Right lobe of liver (tissue), 4 donors: Measurements from ENCODE around the gene PRIM2.

Source experiments
- POLR2A ChIP-seq: fragments of 450-650 bp; IDR thresholded peaks from one replicate; pipeline ENCODE4 v1.6.1; 2017; ENCODE audit warnings: antibody characterized with exemption, mild to moderate bottlenecking
- TF ChIP-seq, protein P1 (sequence below), 4 donors: fragments of 200-600 bp in 3 of 4; fragments of 450-650 bp in 1 of 4; IDR thresholded peaks; one replicate each; pipeline versions ENCODE4 v1.5.1 to v1.8.0; 2016 to 2022; ENCODE audit warnings: antibody characterized with exemption in 4 of 4, mild to moderate bottlenecking in 2 of 4
- donor health status: DM: no; HTN: no; CAD: no.
- donor health status: DM: no; HTN: no; CAD: no.
- donor health status: DM: no; HTN: yes; CAD: no.

GRCh38 chr6:57298741-57299140 is 18.7 kb upstream of the PRIM2 start:
- TF ChIP-seq, protein P1, sequence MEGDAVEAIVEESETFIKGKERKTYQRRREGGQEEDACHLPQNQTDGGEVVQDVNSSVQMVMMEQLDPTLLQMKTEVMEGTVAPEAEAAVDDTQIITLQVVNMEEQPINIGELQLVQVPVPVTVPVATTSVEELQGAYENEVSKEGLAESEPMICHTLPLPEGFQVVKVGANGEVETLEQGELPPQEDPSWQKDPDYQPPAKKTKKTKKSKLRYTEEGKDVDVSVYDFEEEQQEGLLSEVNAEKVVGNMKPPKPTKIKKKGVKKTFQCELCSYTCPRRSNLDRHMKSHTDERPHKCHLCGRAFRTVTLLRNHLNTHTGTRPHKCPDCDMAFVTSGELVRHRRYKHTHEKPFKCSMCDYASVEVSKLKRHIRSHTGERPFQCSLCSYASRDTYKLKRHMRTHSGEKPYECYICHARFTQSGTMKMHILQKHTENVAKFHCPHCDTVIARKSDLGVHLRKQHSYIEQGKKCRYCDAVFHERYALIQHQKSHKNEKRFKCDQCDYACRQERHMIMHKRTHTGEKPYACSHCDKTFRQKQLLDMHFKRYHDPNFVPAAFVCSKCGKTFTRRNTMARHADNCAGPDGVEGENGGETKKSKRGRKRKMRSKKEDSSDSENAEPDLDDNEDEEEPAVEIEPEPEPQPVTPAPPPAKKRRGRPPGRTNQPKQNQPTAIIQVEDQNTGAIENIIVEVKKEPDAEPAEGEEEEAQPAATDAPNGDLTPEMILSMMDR (IDR thresholded peaks at IDR 0.05) = no peak
- TF ChIP-seq POLR2A = no peak
